GM21447 (cell line): ENCODE measurements around the gene PRSS3.
"Not testable (repeated sequence)": the region's sequence is repeated elsewhere in the genome, so short reads cannot be mapped to it uniquely, and the experiment has no call there.

ENCODE experiments used
- ATAC-seq: cut with Tn5 transposase; IDR thresholded peaks from one replicate; pipeline ENCODE4 v1.9.1; 2021; ENCODE audit not compliant: unreplicated experiment

The PRSS3 gene

GRCh38 chr9:33795281-33795680 is at the start of gene PRSS3:
Gene PRSS3, plus strand, starts transcription at chr9:33795561. Its CDS starts 13 bp downstream, at chr9:33795574.
- no peak for ATAC-seq

GRCh38 chr9:33748633-33749304 is 46.6 kb upstream of the PRSS3 start:
- no peak for ATAC-seq

- ATAC-seq: not testable (repeated sequence)
These were observed 46.1 kb upstream of the PRSS3 start for GRCh38 chr9:33749305-33749654.

- no peak for ATAC-seq
These were observed 45.0 kb upstream of the PRSS3 start for GRCh38 chr9:33750307-33750838.

- ATAC-seq: no peak
These were observed 44.5 kb upstream of the PRSS3 start for GRCh38 chr9:33750839-33751339.

GRCh38 chr9:33751536-33752129 is 43.7 kb upstream of the PRSS3 start:
- no peak for ATAC-seq

GRCh38 chr9:33752130-33752637 is 43.2 kb upstream of the PRSS3 start:
- ATAC-seq: no peak

- ATAC-seq: not testable (repeated sequence)
These were observed 42.6 kb upstream of the PRSS3 start for GRCh38 chr9:33752789-33753188.

- ATAC-seq: not testable (repeated sequence)
These were observed 35.7 kb upstream of the PRSS3 start for GRCh38 chr9:33759648-33760047.

- ATAC-seq: no peak
These were observed 33.0 kb upstream of the PRSS3 start for GRCh38 chr9:33762343-33762742.

GRCh38 chr9:33763709-33764108 is 31.7 kb upstream of the PRSS3 start:
- not testable (repeated sequence) for ATAC-seq

- ATAC-seq: no peak
These were observed 29.9 kb upstream of the PRSS3 start for GRCh38 chr9:33765411-33765810.

GRCh38 chr9:33770156-33770880 is 25.0 kb upstream of the PRSS3 start:
- ATAC-seq: not testable (repeated sequence)

- ATAC-seq: not testable (repeated sequence)
These were observed 22.2 kb upstream of the PRSS3 start for GRCh38 chr9:33773135-33773534.

GRCh38 chr9:33774074-33774659 is 21.2 kb upstream of the PRSS3 start:
- ATAC-seq: not testable (repeated sequence)

- no peak for ATAC-seq
These were observed 18.8 kb upstream of the PRSS3 start for GRCh38 chr9:33776578-33776977.

GRCh38 chr9:33778700-33779351 is 16.5 kb upstream of the PRSS3 start:
- peak; percentile 67 for ATAC-seq

- ATAC-seq: no peak
These were observed 15.1 kb upstream of the PRSS3 start for GRCh38 chr9:33780276-33780675.

- no peak for ATAC-seq
These were observed 13.6 kb upstream of the PRSS3 start for GRCh38 chr9:33781736-33782135.

GRCh38 chr9:33782395-33783152 is 12.8 kb upstream of the PRSS3 start:
- no peak for ATAC-seq
